NCI-H510A treated with DMSO at 0.1 percent for 48 hours (cell line): ENCODE measurements around the gene PHC2.
"Not testable (repeated sequence)": the region's sequence is repeated elsewhere in the genome, so short reads cannot be mapped to it uniquely, and the experiment has no call there.

Experiments used
- DNase-seq: peaks from one replicate; lab custom pipeline; 2025; lab: John Stamatoyannopoulos, UW

PHC2 gene

DNA sequence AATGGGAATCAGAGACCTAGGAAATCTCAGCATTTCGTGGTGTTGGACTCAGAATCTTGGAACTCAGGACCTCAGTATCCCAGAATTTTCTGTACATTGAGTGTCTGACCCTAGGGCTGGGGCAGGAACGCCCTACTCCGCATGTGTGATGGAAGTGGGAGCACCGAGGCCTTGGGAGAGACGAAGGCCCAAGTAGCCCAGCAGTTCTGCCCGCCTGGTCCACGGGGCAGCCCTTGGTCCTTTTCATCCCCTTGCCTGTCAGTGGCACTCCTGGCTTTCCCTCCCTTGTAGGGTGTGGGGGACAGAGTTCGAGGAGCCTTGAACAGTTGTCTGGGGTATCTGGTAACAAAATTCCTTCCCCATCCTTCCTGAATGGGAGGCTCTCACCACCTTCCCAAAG, 120.2 kb downstream of the PHC2 start:
- no peak for DNase-seq

DNA sequence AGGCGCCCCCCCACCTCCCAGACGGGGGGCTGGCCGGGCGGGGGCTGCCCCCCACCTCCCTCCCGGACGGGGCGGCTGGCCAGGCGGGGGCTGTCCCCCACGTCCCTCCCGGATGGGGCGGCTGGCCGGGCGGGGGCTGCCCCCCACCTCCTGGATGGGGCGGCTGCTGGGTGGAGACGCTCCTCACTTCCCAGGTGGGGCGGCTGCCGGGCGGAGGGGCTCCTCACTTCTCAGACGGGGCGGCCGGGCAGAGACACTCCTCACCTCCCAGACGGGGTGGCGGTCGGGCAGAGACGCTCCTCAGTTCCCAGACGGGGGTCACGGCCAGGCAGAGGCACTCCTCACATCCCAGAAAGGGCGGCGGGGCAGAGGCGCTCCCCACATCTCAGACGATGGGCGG, 121.5 kb downstream of the PHC2 start:
- not testable (repeated sequence) for DNase-seq

DNA sequence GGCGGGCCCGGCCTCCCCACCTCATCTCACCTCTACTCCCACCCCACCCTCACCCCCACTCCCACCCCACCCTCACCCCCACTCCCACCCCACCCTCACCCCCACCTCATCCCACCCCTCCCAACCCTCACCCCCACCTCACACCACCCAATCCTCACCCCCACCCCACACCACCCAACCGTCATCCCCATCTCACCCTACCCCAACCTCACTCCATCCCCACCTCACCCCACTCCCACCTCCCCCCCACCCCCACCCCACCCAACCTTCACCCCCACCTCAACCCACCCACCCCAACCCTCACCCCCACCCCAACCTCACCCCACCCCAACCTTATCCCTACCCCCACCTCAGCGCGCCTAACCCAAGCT, 123.4 kb downstream of the PHC2 start:
- no peak for DNase-seq

DNA sequence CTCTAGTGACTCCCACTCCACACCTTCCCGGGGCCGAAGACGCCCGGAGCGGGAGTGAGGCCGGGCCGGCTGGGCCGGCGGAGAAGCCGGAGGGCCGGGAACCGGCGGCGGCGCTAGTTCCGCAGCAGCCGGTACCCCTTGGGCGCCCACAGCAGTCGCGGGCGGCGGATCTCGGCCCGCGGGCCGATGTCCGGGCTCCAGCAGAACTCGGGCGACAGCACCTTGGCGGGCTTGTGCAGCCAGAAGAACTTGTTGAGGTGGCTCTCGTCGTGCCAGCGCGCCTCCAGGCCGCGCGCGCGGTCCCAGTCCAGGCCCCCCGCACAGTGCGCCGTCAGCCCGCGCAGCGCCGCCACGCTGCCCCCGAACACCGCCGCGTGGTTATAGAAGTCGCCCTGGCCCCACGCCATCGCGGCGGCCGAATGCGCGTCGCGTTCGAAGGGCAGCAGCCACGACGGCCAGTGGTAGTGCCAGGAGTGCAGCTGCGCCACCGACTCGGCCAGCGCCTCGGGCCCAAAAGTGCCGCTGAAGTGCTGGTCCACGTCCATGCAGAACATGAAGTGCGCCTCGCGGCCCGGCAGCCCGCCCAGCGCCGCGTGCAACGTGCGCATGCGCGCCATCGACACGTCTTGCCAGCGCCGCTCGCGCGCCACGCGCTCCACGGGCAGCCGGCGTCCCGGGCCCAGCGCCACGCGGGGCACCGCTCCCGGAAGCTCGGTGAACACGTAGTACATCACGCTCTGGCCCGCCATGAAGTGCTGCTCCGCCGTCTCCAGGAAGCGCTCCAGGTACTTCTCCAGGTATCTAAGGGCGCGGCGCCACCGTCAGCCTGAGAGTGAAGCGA, 124.0 kb downstream of the PHC2 start:
- no peak for DNase-seq

DNA sequence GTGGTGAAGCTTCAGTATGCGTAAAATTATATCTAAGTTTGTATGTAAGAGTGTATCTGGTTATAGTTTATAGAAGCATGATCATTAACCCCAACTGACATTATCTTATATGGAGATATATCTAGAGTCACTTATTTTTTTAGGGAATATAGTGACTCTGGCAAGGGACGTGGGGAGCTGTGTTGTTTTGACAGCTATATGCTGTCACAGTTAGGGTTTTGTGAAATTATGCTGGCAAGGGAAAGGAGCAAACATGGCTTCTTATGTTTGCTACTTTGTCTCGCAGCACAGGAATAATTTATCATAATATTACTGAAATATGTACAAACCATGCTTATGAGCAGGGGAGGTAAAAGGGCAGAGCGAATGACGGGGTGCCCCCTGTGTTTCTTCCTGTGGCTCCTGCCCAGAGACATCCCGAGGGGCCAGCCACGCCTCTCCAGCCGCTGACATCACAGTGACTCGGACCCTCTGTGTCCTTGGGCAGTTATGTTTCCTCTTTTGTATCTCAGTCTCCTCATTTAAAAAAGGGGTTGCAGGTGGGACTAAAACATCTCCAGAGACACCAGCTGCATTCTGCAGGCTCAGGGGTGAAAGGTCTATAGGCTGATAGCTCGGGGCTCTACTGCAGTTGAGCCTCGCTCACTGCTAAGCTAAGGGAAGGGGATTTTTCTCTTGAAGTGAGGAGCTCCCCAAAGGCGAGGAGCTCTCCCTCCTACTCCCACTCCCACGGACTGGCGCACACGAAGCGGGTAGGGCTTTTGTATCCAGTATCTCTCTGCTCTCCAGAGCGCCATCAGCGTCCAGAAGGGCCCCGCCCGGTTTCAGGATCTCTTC, 124.9 kb downstream of the PHC2 start:
- DNase-seq, result no peak

DNA sequence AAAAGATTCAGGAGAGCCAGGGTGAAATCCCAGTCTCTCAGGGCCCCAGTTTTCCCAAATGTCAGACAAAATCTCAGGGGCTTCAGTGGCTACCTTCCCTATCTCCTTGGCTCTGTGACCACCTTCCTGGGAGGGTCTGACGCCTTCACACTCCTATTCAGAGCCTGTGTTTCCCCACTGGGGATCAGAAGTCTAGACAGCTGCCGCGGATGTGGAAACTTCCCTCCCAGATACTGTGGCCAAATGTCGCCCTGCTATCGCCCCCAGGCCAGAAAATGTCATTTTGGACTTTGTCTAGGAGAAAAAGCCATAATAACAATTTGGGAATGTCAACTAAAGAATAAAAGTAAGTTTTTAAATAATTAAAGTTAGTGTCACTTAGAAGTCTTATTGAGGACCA, 125.9 kb downstream of the PHC2 start:
- no peak for DNase-seq

DNA sequence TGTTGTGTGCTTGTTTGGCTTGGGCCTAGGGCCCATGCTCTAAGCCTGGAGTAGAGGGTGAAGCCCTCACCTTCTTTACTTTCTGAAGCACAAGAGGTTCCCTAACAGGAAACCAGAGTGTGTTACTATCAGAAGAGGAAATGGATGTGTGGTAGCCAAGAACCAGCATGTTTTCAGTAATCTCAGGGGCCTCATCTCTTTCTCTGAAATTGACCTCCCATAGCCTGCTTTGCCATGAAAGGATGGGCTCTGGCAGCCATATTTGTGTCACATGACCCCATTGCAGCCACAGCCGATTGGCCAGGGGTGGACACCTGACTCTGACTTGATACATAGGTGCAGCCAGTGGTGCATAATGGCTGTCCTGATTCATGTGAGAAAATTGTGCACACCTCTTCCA, 128.6 kb downstream of the PHC2 start:
- no peak for DNase-seq

DNA sequence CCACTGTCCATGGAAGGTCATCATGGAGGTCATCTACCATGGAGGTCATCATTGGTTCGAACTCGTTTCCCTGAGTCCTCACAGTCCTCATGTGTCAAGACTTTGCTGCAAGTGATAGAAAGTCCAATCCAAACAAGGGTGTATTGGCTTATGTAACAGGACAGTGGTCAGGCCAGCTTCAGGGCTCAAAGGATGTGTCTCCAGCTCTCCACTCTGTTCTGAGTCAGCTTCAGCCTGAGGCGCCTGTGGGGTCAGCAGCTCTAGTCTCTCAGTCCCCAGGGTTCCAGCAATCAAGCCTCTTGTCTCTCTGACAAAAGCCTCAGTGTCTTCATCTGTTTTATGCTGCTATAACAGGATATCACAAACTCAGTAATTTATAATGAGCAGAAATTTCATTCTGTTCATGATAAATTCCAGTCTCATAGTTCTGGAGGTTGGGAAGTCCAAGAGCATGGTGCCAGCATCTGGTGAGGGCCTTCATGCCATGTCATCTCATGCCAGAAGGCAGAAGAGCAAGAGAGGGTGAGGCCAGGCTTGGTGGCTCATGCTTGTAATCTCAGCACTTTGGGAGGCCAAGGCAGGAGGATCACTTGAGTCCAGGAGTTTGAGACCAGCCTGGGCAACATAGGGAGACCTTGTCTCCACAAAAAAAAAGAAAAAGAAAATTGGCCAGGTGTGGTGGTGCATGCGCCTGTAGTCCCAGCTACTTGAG, 129.5 kb downstream of the PHC2 start:
- no peak for DNase-seq

DNA sequence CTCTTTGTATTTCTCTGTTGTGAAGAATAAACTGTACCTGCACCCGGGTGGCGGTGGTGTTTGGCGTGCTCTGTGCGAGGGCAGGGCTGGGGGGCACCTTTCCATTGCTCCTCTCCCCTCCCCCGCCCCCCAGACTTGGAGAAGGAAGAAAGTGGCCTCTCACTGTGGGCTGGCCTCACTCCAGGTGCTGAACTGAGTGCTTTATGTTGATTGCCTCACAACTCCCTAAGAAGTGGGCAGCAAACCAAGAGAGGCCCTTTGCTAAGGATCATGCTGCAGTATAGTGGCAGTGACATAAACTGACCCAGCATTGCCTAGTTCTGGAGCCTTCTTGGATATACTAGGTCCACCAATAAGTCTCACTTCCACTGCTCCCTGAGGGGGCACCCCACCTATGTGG, 130.2 kb downstream of the PHC2 start:
- DNase-seq, result no peak

DNA sequence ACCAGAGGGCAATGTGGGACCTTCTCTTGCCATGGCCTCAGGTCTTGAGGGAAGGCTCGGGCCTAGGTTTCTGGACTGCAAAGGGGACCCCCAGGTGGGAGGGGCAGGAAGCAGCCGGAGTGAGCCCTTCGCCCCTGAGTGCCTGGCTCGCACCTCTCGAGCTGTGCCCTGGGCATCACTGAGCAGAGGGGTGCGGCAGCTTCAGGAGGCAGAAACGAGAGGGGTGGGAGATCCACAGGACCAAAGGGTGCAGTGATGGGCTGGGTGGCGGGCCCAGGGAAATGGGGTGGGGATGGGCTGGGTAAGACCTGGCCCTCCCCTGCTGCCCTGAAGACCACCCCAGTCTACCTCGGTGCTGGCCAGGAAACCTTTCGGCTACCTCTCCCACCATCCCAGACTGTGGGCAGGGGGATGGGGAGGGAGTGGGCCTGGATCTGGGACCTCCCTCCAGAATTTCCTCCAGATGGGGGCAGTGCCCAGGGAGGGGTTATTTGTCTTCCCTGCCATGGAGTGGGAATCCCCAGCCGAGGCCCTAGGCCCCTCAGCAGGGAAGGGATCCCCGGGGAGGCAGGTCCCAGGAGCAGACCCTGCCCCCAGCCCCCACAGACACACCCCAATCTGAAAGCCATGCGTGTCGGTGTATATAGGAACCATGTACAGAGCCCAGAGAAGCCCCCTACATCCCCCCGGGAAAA, 131.3 kb downstream of the PHC2 start:
- no peak for DNase-seq

DNA sequence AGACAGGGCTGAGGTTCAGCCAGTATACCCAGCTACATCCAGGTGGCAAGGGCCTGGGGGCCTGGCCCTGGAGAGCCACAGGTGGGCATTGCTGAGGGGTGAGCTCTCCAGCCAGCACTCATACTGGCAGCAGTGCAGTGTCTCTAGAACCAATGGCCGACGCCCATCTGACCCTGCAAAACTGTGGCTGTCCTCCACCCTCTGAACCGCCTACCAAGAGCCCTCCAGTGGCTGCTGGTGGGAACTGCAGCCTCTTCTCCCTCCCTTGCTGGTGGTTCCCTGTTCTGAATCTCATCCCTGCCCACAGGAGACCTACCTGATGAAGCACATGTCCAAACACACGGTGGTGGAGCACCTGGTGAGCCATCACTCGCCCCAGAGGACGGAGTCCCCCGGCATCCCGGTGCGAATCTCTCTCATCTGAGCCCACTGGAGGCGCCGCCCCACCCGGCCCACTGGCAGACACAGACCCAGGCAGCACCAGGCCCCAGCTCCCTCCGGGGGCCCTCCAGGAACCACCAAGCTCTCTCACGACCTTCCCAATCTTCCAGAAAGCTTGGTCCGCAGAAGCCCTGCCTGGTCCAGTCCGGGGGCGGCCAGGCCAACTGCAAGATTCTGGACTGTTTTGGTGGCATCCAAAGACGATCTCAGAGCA, 132.1 kb downstream of the PHC2 start:
- DNase-seq, result peak; percentile 70

DNA sequence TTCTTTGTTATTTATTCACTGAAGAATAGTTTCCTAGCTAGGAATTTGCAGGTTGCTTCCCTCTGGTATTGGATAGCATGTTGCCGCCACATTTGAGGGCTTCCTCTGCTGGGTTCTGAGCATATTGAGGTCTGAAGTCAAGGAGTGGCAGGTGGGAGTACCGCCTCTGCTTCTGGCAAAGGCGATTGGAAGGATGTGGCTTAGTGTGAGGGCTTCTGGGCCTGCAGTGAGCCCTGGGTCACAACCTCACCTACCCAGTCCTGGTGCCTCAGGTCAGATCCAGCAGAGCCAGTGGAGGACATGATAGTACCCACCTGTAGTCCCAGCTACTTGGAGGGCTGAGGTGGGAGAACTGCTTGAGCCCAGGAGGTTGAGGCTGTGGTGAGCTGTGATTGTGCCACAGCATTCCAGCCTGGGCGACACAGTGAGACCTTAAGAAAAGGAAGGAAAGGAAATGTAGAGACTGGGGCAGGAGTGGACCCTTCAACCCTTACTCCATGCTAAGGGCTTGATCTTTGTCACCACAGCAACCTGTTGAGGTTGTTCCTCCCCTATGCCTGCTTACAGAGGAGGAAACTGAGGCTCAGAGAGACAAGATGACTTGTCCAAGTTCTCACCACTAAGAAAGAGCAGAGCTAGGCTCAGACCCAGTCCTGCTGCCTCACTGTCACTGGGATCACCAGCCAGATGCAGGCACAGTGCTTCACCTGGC, 132.8 kb downstream of the PHC2 start:
- DNase-seq, result no peak

DNA sequence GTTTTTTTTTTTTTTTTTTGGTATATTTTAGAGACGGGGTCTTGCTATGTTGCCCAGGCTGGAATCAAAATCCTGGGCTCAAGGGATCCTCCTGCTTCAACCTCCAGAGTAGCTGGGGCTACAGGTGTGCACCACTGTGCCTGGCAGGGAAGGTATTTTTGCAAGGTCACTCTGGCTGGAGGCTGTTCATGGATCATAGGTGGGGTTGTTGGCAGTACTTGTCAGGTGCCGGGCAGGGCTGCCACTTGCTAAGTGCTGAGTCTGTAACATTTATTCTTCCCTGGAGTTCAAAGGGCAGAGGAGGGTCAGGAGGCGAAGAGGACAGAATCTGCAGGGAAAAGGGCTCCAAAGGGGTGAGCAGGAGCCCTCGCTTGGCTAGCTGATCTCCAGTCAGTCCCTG, 134.1 kb downstream of the PHC2 start:
- no peak for DNase-seq

DNA sequence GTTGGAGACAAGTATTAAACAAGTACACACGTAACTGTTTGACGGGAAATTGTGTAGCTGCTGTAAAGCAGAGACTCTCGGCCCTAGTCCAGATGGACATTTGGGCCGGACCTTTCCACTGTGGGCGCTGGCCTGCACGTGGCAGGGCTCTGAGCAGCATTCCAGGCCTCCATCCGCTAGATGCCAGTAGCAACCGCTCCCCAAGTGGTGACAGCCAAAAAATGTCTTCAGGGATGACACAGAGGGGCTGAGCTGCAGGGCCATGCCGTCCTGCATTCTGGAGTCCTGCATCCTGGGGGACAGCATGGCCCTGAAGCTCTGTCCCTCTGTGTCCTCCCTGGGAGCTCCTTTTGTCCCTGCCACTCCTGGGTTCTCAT, 134.8 kb downstream of the PHC2 start:
- DNase-seq, result no peak

DNA sequence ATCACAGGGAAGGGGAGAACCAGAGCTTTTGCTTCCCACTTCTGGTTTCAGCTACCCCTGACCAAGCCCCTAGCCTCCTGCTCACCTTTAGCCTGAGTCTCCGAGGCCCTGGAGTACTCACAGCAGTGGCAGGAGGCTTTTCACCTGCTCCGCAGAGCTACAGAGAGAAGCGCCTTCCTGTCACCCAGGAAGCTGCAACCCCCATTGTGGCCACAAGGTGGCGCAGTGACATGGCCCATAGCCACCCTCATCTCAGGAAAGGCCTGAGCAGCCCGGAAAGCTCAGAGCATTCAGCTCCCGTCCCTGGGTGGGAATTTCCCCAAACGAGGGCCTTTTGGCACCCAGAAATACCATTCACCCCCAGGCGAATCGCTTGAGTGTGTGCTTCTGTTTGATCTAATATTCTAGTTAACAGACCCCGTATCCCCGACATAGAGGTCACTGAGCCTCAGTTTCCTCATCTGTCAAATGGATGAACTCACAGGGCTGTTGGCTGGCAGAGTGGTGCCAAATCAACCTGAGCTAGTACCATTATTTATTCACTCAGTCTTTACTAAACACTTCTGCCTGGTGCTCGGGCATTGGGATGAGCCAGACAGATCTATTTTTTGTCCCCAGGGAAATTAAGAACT, 135.3 kb downstream of the PHC2 start:
- DNase-seq, result peak; percentile 91

DNA sequence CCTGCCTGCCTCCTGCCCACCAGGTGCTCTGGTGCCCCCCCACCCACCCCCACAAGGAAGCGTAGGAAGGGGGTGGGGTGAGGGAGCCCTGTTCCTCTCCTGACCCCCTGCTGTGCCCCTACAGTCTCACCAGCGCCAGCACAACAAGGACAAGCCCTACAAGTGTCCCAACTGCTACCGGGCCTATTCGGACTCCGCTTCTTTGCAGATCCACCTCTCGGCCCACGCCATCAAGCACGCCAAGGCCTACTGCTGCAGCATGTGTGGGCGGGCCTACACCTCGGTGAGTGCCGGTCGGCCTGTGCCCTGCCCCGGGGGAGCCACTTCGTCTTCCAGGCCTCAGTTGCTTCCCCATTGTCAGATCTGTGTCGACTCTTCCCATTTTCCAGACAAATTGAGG, 135.9 kb downstream of the PHC2 start:
- no peak for DNase-seq

DNA sequence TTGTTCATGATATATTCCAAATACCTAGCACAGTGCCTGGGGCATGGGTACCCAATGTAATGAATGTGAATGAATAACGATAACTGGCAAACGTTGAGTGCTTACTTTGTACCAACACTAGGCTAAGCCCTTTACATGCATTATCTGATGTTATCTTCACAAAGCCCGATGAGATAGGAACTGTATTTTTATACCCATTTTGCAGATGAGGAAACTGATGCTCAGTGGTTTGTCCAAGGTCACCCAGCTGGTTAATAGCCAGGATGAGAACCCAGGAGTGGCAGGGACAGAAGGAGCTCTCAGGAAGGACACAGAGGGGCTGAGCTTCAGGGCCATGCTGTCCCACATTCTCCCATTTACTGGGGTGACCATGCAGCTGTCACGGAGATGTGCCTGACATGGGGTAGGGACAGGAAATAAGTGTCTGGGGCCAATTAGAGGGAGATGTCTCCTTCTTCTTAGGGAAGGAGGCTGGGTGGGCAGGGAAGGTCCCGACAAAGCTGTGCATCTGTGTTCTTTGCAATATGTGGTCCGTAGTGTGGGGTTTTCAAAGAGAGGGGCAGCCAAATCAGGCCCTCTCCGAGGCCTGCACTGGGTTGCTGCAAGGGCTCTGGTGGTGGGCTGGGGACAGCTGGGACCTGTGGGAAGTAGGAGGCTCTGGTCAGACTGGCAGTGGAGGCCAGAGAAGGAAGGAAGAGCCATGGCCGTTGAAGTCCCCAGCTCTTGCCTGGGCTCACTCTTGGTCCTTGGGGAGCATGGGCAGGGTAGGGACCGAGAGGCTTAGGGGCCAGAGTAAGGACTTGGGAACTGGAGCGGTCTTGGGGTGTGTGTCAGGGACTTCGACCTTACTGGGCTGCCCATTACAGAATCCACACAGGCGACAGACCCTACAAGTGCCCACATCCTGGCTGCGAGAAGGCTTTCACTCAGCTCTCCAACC, 136.6 kb downstream of the PHC2 start:
- no peak for DNase-seq

DNA sequence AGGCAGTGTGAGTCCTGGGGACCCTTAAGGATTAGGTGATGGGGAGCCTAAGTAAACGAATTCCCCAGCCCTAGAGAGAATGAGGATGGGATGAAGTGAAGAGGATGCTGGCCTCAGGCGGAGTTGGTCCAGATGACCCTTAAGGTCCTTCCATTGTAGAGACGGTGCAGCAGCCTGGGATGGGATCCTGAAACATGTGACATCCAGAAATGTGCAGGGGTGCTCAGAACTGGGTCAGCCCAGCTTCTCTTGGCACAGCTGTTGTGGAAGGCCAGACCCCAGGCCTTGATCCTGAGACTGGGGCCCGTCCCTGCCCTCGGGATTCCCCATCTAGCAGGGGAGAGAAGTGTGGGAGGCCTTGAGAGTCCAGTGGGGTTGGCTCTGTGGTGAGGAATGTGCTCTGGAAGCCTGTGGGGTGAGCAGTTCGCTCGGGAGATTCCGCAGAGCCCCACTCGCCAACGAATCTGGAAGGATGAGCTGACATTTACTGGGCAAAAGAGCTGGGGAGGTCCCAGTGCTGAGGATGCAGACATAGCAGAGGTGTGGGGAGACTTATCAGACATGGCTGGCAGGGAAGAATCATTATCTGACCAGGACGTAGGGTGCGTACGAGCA, 138.1 kb downstream of the PHC2 start:
- DNase-seq, result no peak

DNA sequence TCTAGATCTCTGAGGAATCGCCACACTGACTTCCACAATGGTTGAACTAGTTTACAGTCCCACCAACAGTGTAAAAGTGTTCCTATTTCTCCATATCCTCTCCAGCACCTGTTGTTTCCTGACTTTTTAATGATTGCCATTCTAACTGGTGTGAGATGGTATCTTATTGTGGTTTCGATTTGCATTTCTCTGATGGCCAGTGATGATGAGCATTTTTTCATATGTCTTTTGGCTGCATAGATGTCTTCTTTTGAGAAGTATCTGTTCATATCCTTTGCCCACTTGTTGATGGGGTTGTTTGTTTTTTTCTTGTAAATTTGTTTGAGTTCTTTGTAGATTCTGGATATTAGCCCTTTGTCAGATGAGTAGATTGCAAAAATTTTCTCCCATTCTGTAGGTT, 140.3 kb downstream of the PHC2 start:
- DNase-seq, result not testable (repeated sequence)
